OCI-LY7 (cell line): ENCODE data around the gene HELZ.

Experiments used
- CTCF ChIP-seq: fragments of 200-600 bp; sonication (generic); conservative IDR thresholded peaks from 2 replicates; pipeline ENCODE4 v1.5.1; 2014; ENCODE audit warnings: mild to moderate bottlenecking, antibody characterized with exemption, low read length, moderate library complexity, mixed read lengths
- EZH2phosphoT487 ChIP-seq: fragments of 200-600 bp; sonication (generic); IDR thresholded peaks from 2 replicates; pipeline ENCODE4 v1.6.1; 2018; ENCODE audit warnings: low read depth, borderline replicate concordance, mild to moderate bottlenecking, mixed run types, antibody characterized with exemption, low read length, moderate library complexity, mixed read lengths

GRCh38 chr17:67290244-67290643 is 45.2 kb upstream of the HELZ start:
- TF ChIP-seq CTCF, result no peak
- TF ChIP-seq EZH2phosphoT487, result no peak
